ENCODE data around the gene LRRC4C. TPM values are rescaled to one million over a fixed set of nuclear protein-coding genes. Genes with fewer than 3 reads are reported as not detected.

The LRRC4C gene
- total and polyA plus RNA-seq, 11 donors: 0.08 to 1.2 (median 0.48) TPM; not detected in 1

DNA sequence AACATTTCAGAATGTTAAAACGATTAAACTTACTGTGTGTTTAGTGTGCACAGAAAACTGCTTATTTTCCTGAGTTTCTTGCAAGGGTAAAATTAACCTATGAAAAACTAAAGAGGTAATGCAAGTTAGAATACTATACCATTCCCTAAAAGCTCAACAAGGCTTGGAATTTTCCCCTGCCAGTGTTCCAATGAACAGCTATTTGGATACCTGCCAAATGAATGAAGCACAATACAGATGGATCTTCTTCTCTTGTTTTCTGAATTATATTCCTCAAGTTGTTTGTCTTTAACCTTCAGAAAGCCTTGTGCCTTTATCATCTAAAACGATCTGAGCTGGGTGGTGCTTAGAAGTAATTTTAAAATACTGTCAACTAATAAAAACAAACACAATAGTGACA lies 204.5 kb downstream of the LRRC4C start:
- ATAC-seq: no peak
- no peaks in the 10 kb centered on the region for H3K36me3 ChIP-seq
- H3K9me3 ChIP-seq: peaks cover 0 to 6% (median 0%) of the 10 kb centered on the region in 12 donors
- no peak for DNase-seq
- H3K4me1 ChIP-seq: no peaks in the 10 kb centered on the region
- TF ChIP-seq CTCF (IDR thresholded peaks at IDR 0.05) (no peak), POLR2A (IDR thresholded peaks at IDR 0.05) (no peak)
- no peak overlapping the region for H3K4me3 ChIP-seq
- no peak overlapping the region for H3K27ac ChIP-seq
- 48 to 59% (median 55%) methylated on average over 2 of the region's 2 CpGs for WGBS, 4 donors
- intact Hi-C loops (cut with DNase I): no loop called here
- H3K27me3 ChIP-seq: no peaks in the 10 kb centered on the region

GRCh38 chr11:41250408-41250935 lies 209.0 kb downstream of the LRRC4C start:
- Histone ChIP-seq H3K4me1 (no peaks in the 10 kb centered on the region), H3K36me3 (no peaks in the 10 kb centered on the region), H3K4me3 (no peak overlapping the region), H3K9me3 (peaks cover 0 to 6% (median 0%) of the 10 kb centered on the region in 12 donors), H3K27me3 (no peaks in the 10 kb centered on the region), H3K27ac (no peak overlapping the region)
- DNase-seq (no peak), ATAC-seq (no peak)
- intact Hi-C loops (cut with DNase I): no loop called here
- WGBS, 4 donors: 60 to 72% (median 68%) methylated on average over 2 of the region's 2 CpGs
- TF ChIP-seq CTCF (IDR thresholded peaks at IDR 0.05) (no peak), POLR2A (IDR thresholded peaks at IDR 0.05) (no peak)

DNA sequence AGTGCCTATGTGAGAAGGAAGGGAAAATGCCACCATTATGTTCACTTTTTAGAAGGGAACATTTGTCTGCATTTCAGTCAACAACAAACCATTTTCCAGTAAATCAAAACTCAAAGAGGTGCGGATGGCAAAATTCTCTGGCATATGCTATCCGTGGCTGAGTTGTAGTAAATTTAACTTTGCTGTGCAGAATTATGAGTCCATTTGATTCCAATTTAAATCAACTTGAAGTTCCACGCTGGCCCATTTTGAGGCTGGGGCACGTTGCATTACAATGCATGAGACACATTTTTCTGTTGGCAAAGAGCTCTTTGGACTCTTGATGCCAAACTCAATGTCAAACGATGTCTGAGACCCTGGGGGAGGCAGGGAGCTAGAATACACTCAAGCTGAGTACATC lies 211.8 kb downstream of the LRRC4C start:
- DNase-seq (no peak), ATAC-seq (no peak)
- Histone ChIP-seq H3K27me3 (no peaks in the 10 kb centered on the region), H3K9me3 (peaks cover 0 to 6% (median 0%) of the 10 kb centered on the region in 12 donors), H3K4me3 (no peak overlapping the region), H3K4me1 (no peaks in the 10 kb centered on the region), H3K27ac (no peak overlapping the region), H3K36me3 (no peaks in the 10 kb centered on the region)
- intact Hi-C loops (cut with DNase I): loop anchor here in 7 of 10 donors (5.0 to 10.0 kb wide), 5 partner anchors 57 to 190 kb away; no protein-coding TSS in a partner anchor
- WGBS, 4 donors: 74 to 80% (median 77%) methylated on average over 5 of the region's 5 CpGs
- TF ChIP-seq POLR2A (IDR thresholded peaks at IDR 0.05): no peak
- no peak for TF ChIP-seq CTCF (IDR thresholded peaks at IDR 0.05)

DNA sequence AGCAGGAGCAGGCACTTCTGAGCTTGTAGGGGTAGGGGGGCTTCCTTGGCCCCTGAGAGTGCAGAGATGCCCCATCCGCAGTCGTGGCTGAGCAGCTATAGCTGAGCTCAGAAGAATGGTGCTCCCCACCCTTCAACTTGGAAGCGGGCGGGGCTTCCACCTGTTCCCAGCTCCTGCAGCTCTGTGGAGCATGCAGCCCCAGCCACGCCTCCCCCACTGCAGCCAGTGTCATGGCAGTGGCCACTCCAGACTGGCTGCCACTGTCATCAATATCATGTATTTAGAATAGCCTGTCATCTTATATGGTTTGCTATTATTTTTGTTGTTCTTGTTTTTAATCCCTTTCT lies 213.1 kb downstream of the LRRC4C start:
- intact Hi-C loops (cut with DNase I): loop anchor here in 7 of 10 donors (5.0 to 10.0 kb wide), 5 partner anchors 58 to 191 kb away; no protein-coding TSS in a partner anchor
- DNase-seq: peak in 2 of 5 donors; percentile 10 to 14

More for the DNA sequence above, 213.1 kb downstream of the LRRC4C start:
- WGBS, 4 donors: 82 to 91% (median 88%) methylated on average over 4 to 5 of the region's 5 CpGs
- no peaks in the 10 kb centered on the region for H3K36me3 ChIP-seq
- TF ChIP-seq CTCF (IDR thresholded peaks at IDR 0.05): no peak
- no peak for TF ChIP-seq POLR2A (IDR thresholded peaks at IDR 0.05)
- no peaks in the 10 kb centered on the region for H3K4me1 ChIP-seq
- H3K27me3 ChIP-seq: no peaks in the 10 kb centered on the region
- ATAC-seq: peak in 1 of 4 donors; percentile 11
- H3K27ac ChIP-seq: no peak overlapping the region
- H3K4me3 ChIP-seq: no peak overlapping the region
- H3K9me3 ChIP-seq: no peaks in the 10 kb centered on the region

All from heart left ventricle (tissue), 16 donors.